ENCODE measurements around the gene DENR.
"Not testable (repeated sequence)": the region's sequence is repeated elsewhere in the genome, so short reads cannot be mapped to it uniquely, and the experiment has no call there.

Gene DENR

GRCh38 chr12:122752464-122753318 is at the start of gene DENR:
DENR (plus strand) TSS chr12:122752824; CDS start chr12:122753702, 878 bp downstream.
- peak; percentile 100 for DNase-seq

GRCh38 chr12:122702890-122703611 is 49.6 kb upstream of the DENR start, which contains the start of gene HCAR2:
HCAR2 (minus strand) TSS chr12:122703357; CDS start chr12:122703283, 74 bp downstream.
- peak; percentile 2 for DNase-seq

GRCh38 chr12:122703841-122704240 is 48.8 kb upstream of the DENR start:
- DNase-seq: not testable (repeated sequence)

- not testable (repeated sequence) for DNase-seq
Observed at GRCh38 chr12:122709287-122709686, 43.3 kb upstream of the DENR start.

GRCh38 chr12:122710341-122710740 is 42.3 kb upstream of the DENR start:
- not testable (repeated sequence) for DNase-seq

- DNase-seq: not testable (repeated sequence)
Observed at GRCh38 chr12:122711266-122711665, 41.4 kb upstream of the DENR start.

- DNase-seq: not testable (repeated sequence)
Observed at GRCh38 chr12:122713491-122714188, 39.0 kb upstream of the DENR start.

- DNase-seq: not testable (repeated sequence)
Observed at GRCh38 chr12:122715211-122715610, 37.4 kb upstream of the DENR start.

GRCh38 chr12:122716658-122717057 is 36.0 kb upstream of the DENR start, which contains the start of gene HCAR3:
HCAR3 (minus strand) TSS chr12:122716811; CDS start chr12:122716737, 74 bp downstream.
- not testable (repeated sequence) for DNase-seq

GRCh38 chr12:122721057-122721545 is 31.5 kb upstream of the DENR start:
- no peak for DNase-seq

GRCh38 chr12:122722387-122722786 is 30.2 kb upstream of the DENR start:
- no peak for DNase-seq

- DNase-seq: no peak
Observed at GRCh38 chr12:122724641-122725243, 27.9 kb upstream of the DENR start.

- no peak for DNase-seq
Observed at GRCh38 chr12:122725452-122726079, 27.1 kb upstream of the DENR start.

GRCh38 chr12:122726080-122726558 is 26.5 kb upstream of the DENR start:
- no peak for DNase-seq

- no peak for DNase-seq
Observed at GRCh38 chr12:122729583-122730214, 22.9 kb upstream of the DENR start.

GRCh38 chr12:122730215-122731014 is 22.2 kb upstream of the DENR start, which contains the start of gene HCAR1:
HCAR1 (minus strand) TSS chr12:122730844; CDS start chr12:122730339, 505 bp downstream.
- no peak for DNase-seq

- no peak for DNase-seq
Observed at GRCh38 chr12:122732170-122732569, 20.5 kb upstream of the DENR start.

GRCh38 chr12:122732611-122733010 is 20.0 kb upstream of the DENR start:
- DNase-seq: no peak

GRCh38 chr12:122738571-122738970 is 14.1 kb upstream of the DENR start:
- no peak for DNase-seq

GRCh38 chr12:122740351-122740750 is 12.3 kb upstream of the DENR start:
- no peak for DNase-seq

Measured in retina (tissue), 1 donor.